ENCODE data around the gene SGMS1. TPM values are rescaled to one million over a fixed set of nuclear protein-coding genes. Genes with fewer than 3 reads are reported as not detected.

The SGMS1 gene
- total and polyA plus RNA-seq, 2 donors (not counting 1 experiment from before 2014, with no cell fraction given): 39.9 to 82.1 TPM

GRCh38 chr10:50501924-50502452, 121.8 kb downstream of the SGMS1 start:
- no peak overlapping the region for H3K9ac ChIP-seq (ENCODE audit: insufficient read depth, low read length)
- no peak for DNase-seq (ENCODE audit: low read depth in 2 of 2)
- no peaks in the 10 kb centered on the region for H3K36me3 ChIP-seq (ENCODE audit: control insufficient read depth, insufficient read depth, low read length)
- peaks cover 6% of the 10 kb centered on the region for H3K4me1 ChIP-seq (ENCODE audit: control insufficient read depth, extremely low read depth, insufficient read depth, low read length)
- no peak for TF ChIP-seq EZH2 (IDR thresholded peaks at IDR 0.05; ENCODE audit: low read length, missing control alignments)
- TF ChIP-seq CTCF (conservative IDR thresholded peaks at IDR 0.05 in 1 of 2, IDR thresholded peaks at IDR 0.05 in 1 of 2; ENCODE audit: low read depth in 1 of 2, low read length in 2 of 2): no peak
- H3K9me3 ChIP-seq (ENCODE audit: control insufficient read depth, insufficient read depth, low read depth, low read length): no peaks in the 10 kb centered on the region
- H3K4me2 ChIP-seq (ENCODE audit: extremely low read depth, insufficient read depth, low read length): no peak overlapping the region
- H2AFZ ChIP-seq (ENCODE audit: low read length): no peak overlapping the region
- no peak overlapping the region for H3K27ac ChIP-seq (ENCODE audit: insufficient read depth, low read length)
- no peaks in the 10 kb centered on the region for H4K20me1 ChIP-seq (ENCODE audit: control insufficient read depth, extremely low read depth, insufficient read depth, low read length)
- H3K27me3 ChIP-seq (ENCODE audit: control insufficient read depth, insufficient read depth, low read length): no peaks in the 10 kb centered on the region
- H3K4me3 ChIP-seq (replicated peaks in 1 of 4; ENCODE audit: control extremely low read depth in 1 of 4, insufficient read depth in 1 of 4, low read depth in 3 of 4, low read length in 4 of 4): no peak overlapping the region
- no peaks in the 10 kb centered on the region for H3K79me2 ChIP-seq (ENCODE audit: control insufficient read depth, insufficient read depth, low read length)

GRCh38 chr10:50501478-50501877, 122.3 kb downstream of the SGMS1 start:
- no peak for TF ChIP-seq CTCF (conservative IDR thresholded peaks at IDR 0.05 in 1 of 2, IDR thresholded peaks at IDR 0.05 in 1 of 2; ENCODE audit: low read depth in 1 of 2, low read length in 2 of 2)
- no peaks in the 10 kb centered on the region for H4K20me1 ChIP-seq (ENCODE audit: control insufficient read depth, extremely low read depth, insufficient read depth, low read length)
- no peak overlapping the region for H2AFZ ChIP-seq (ENCODE audit: low read length)
- DNase-seq (ENCODE audit: low read depth in 2 of 2): peak; percentile 69
- H3K4me3 ChIP-seq (replicated peaks in 1 of 4; ENCODE audit: control extremely low read depth in 1 of 4, insufficient read depth in 1 of 4, low read depth in 3 of 4, low read length in 4 of 4): no peak overlapping the region
- H3K36me3 ChIP-seq (ENCODE audit: control insufficient read depth, insufficient read depth, low read length): no peaks in the 10 kb centered on the region
- no peak overlapping the region for H3K4me2 ChIP-seq (ENCODE audit: extremely low read depth, insufficient read depth, low read length)
- no peaks in the 10 kb centered on the region for H3K9me3 ChIP-seq (ENCODE audit: control insufficient read depth, insufficient read depth, low read depth, low read length)
- H3K79me2 ChIP-seq (ENCODE audit: control insufficient read depth, insufficient read depth, low read length): no peaks in the 10 kb centered on the region
- H3K27ac ChIP-seq (ENCODE audit: insufficient read depth, low read length): no peak overlapping the region
- H3K9ac ChIP-seq (ENCODE audit: insufficient read depth, low read length): no peak overlapping the region
- peaks cover 6% of the 10 kb centered on the region for H3K4me1 ChIP-seq (ENCODE audit: control insufficient read depth, extremely low read depth, insufficient read depth, low read length)
- no peaks in the 10 kb centered on the region for H3K27me3 ChIP-seq (ENCODE audit: control insufficient read depth, insufficient read depth, low read length)

- H3K4me3 ChIP-seq (replicated peaks in 1 of 4; ENCODE audit: control extremely low read depth in 1 of 4, insufficient read depth in 1 of 4, low read depth in 3 of 4, low read length in 4 of 4): no peak overlapping the region
- H3K4me2 ChIP-seq (ENCODE audit: extremely low read depth, insufficient read depth, low read length): no peak overlapping the region
Measured at GRCh38 chr10:50498465-50498864, 125.3 kb downstream of the SGMS1 start.

More at GRCh38 chr10:50498465-50498864, 125.3 kb downstream of the SGMS1 start:
- no peak overlapping the region for H2AFZ ChIP-seq (ENCODE audit: low read length)
- H3K27me3 ChIP-seq (ENCODE audit: control insufficient read depth, insufficient read depth, low read length): no peaks in the 10 kb centered on the region
- H3K9me3 ChIP-seq (ENCODE audit: control insufficient read depth, insufficient read depth, low read depth, low read length): no peaks in the 10 kb centered on the region
- H3K9ac ChIP-seq (ENCODE audit: insufficient read depth, low read length): no peak overlapping the region
- H3K79me2 ChIP-seq (ENCODE audit: control insufficient read depth, insufficient read depth, low read length): no peaks in the 10 kb centered on the region
- no peak overlapping the region for H3K27ac ChIP-seq (ENCODE audit: insufficient read depth, low read length)
- H3K36me3 ChIP-seq (ENCODE audit: control insufficient read depth, insufficient read depth, low read length): no peaks in the 10 kb centered on the region
- no peaks in the 10 kb centered on the region for H4K20me1 ChIP-seq (ENCODE audit: control insufficient read depth, extremely low read depth, insufficient read depth, low read length)
- peaks cover 6% of the 10 kb centered on the region for H3K4me1 ChIP-seq (ENCODE audit: control insufficient read depth, extremely low read depth, insufficient read depth, low read length)
- no peak for TF ChIP-seq CTCF (conservative IDR thresholded peaks at IDR 0.05 in 1 of 2, IDR thresholded peaks at IDR 0.05 in 1 of 2; ENCODE audit: low read depth in 1 of 2, low read length in 2 of 2)
- TF ChIP-seq EZH2 (IDR thresholded peaks at IDR 0.05; ENCODE audit: low read length, missing control alignments): no peak
- DNase-seq (ENCODE audit: low read depth in 2 of 2): no peak
